Stimulated activated memory B cell treated with anti-CD40 and anti-IgM and Interleukin-4, amounts not matched to agents 10 μg/mL and 1 μg/mL and 100 μg/mL, for 72 hours (primary cell): ENCODE measurements around the gene OR6B3.

ENCODE experiments used
- ATAC-seq: fragments of 150-1000 bp; cut with Tn5 transposase; 2 replicates; pipeline ENCODE4 v1.10.0; 2021
- H3K27ac Mint-ChIP-seq: one replicate; pipeline ENCODE4 v1.8.0; 2022; ENCODE audit warnings: mild to moderate bottlenecking, mixed read lengths
- H3K27me3 Mint-ChIP-seq: one replicate; pipeline ENCODE4 v1.8.0; 2022; ENCODE audit warnings: mixed read lengths
- H3K36me3 Mint-ChIP-seq: one replicate; pipeline ENCODE4 v1.8.0; 2022; ENCODE audit warnings: mixed read lengths
- H3K4me1 Mint-ChIP-seq: one replicate; pipeline ENCODE4 v1.8.0; 2022; ENCODE audit warnings: mixed read lengths
- H3K4me3 Mint-ChIP-seq: one replicate; pipeline ENCODE4 v1.8.0; 2022; ENCODE audit warnings: mild to moderate bottlenecking, moderate library complexity, mixed read lengths
- H3K9me3 Mint-ChIP-seq: one replicate; pipeline ENCODE4 v1.8.0; 2022; ENCODE audit warnings: mixed read lengths

Gene OR6B3

DNA sequence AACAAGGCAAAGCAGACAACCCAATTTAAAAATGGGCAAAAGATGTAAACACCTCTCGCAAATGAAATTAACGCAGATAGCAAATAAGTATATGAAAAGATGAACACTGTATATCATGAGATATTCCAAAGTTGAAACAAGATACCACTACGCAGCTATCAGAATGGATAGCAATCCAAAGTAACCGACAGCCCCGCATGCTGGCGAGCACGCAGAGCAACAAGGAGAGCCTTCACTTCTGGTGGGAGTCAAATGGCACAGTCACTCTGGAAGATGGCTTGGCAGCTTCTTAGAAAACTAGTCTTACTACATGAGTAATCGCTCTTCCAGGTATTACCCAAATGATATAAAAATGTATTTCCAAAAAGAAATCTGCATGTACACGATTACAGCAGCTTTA lies 29.5 kb downstream of the OR6B3 start:
- peaks cover 28% of the 10 kb centered on the region for H3K4me1 Mint-ChIP-seq
- peak overlapping the region; percentile 94 for H3K27ac Mint-ChIP-seq
- H3K9me3 Mint-ChIP-seq = no peaks in the 10 kb centered on the region
- peak overlapping the region; percentile 90 for H3K4me3 Mint-ChIP-seq
- H3K36me3 Mint-ChIP-seq = peaks cover 16% of the 10 kb centered on the region
- ATAC-seq = no peak
- H3K27me3 Mint-ChIP-seq = no peaks in the 10 kb centered on the region

DNA sequence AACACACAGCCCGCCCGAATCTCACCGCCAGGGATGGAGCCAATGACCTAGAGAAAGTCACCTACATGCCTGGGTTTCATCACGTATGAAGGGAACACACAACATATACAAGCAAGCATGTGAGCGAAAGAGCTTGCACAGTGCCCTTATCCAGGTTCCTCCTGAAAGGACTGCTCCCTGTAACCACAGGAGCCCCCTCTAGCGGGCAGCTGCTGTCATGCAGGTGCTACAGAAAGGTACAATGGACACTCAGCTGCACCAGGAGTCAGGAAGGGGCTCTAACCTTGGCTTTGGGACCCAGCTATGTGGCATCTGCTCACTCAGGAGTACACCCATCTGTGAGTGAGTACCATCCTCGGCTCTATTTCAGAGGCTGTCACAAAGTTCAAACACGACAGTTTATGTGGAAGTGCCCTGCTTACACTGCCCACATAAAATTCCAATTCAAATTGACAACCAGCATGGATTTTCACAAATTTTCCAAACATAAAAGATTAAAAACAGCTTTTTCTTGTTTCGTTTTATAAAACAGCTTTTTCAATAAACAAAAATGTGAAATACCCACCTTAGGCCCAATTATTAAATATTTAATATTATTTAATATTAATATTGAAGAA lies 31.7 kb downstream of the OR6B3 start:
- no peak overlapping the region for H3K4me3 Mint-ChIP-seq
- no peaks in the 10 kb centered on the region for H3K27me3 Mint-ChIP-seq
- H3K27ac Mint-ChIP-seq = no peak overlapping the region
- H3K9me3 Mint-ChIP-seq = no peaks in the 10 kb centered on the region
- peaks cover 38% of the 10 kb centered on the region for H3K36me3 Mint-ChIP-seq
- ATAC-seq = no peak
- H3K4me1 Mint-ChIP-seq = peaks cover 28% of the 10 kb centered on the region

DNA sequence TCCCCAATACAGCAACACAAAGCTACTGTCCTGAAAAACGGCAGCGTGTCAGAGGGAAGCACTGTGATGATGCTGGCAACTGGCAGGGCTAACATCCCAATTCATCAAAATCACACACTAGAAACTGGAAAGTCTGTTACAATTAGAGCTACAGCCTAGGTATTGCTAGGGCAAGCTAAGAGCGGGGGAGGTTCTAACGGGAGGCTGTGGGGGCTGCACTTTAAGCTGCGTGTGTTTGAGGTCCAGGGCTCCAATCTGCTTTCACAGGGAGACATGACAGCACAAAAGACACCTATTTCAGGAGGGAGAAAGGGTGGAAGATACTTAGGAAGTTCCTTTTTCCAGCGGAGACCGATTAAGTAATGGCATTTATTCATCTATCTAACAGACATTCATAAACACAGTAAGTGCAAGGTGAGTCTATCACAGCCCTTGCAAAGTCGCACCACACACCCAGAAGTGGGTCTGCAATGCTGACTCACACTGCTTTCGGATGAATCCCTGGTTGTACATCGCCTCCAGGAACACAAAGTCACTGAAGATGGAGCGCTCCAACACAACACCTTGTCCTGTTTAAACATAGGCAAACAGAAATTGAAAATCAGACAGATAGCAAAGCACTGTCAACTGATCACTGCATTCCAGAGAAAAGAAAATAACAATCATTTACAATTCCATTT lies 35.1 kb downstream of the OR6B3 start:
- Mint-ChIP-seq H3K4me3 (no peak overlapping the region), H3K9me3 (no peaks in the 10 kb centered on the region), H3K27ac (no peak overlapping the region), H3K36me3 (peaks cover 55% of the 10 kb centered on the region), H3K27me3 (no peaks in the 10 kb centered on the region), H3K4me1 (peaks cover 15% of the 10 kb centered on the region)
- ATAC-seq = no peak

DNA sequence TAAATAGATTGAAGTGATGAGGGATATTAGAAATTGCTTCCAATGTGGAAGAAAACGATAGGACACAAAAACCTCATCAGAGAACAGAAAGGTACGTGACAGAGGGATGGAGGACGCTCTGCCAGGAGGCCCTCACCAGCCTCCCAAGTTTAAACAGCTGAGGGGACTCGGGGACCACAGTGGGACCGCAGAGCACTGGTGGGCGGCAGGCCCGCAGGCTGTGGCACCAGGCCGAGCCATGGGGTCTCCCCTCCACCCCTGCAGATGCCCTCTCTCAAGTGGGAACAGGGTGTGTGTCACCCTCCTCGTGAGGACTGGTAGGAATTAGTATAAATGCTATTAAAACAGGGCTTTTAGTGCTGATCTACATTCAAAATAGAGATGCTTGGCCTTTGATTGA lies 39.0 kb downstream of the OR6B3 start:
- ATAC-seq = no peak
- no peaks in the 10 kb centered on the region for H3K27me3 Mint-ChIP-seq
- H3K27ac Mint-ChIP-seq = no peak overlapping the region
- H3K4me3 Mint-ChIP-seq = no peak overlapping the region
- H3K9me3 Mint-ChIP-seq = no peaks in the 10 kb centered on the region
- no peaks in the 10 kb centered on the region for H3K4me1 Mint-ChIP-seq
- H3K36me3 Mint-ChIP-seq = peaks cover 68% of the 10 kb centered on the region

DNA sequence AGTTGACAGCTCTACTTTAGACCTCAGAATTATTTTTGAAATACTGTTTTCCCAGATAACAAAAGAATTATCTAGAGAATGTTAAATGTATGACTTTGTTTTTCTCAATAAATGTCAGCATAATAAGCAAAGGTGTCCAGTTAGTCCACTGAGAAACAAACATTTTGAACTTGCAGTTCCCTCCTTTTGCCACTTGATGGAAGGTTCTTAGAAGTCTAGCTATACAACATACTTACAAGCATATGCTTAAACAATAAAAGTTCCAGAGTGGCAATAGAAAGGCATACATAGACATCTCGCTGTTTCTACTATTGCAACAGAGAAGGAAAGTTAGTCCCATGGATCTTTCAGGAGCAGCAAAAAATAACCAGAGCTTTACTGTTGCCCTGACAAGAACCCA lies 40.0 kb downstream of the OR6B3 start:
- ATAC-seq = no peak
- Mint-ChIP-seq H3K4me1 (no peaks in the 10 kb centered on the region), H3K36me3 (peaks cover 67% of the 10 kb centered on the region), H3K9me3 (no peaks in the 10 kb centered on the region), H3K27me3 (no peaks in the 10 kb centered on the region), H3K4me3 (no peak overlapping the region), H3K27ac (no peak overlapping the region)

DNA sequence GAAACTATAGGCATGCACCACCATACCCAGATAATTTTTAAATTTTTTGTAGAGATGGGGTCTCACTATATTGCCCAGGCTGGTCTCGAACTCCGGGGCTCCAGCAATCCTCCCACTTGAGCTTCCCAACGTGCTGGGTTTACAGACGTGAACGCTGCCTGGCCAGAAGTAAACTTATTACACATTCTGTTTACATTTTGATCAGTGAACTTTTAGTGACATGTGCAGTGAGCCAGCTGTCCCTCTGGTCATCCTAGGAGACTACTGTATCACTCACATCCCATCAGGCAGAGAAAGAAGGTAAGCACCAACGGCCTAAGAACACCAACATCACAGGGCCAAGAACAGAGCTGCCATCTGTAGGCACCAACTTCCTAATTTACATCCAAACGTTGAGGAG lies 50.3 kb downstream of the OR6B3 start:
- no peaks in the 10 kb centered on the region for H3K4me1 Mint-ChIP-seq
- H3K36me3 Mint-ChIP-seq = peaks cover 80% of the 10 kb centered on the region
- H3K27ac Mint-ChIP-seq = no peak overlapping the region
- ATAC-seq = no peak
- no peak overlapping the region for H3K4me3 Mint-ChIP-seq
- H3K27me3 Mint-ChIP-seq = no peaks in the 10 kb centered on the region
- H3K9me3 Mint-ChIP-seq = no peaks in the 10 kb centered on the region

DNA sequence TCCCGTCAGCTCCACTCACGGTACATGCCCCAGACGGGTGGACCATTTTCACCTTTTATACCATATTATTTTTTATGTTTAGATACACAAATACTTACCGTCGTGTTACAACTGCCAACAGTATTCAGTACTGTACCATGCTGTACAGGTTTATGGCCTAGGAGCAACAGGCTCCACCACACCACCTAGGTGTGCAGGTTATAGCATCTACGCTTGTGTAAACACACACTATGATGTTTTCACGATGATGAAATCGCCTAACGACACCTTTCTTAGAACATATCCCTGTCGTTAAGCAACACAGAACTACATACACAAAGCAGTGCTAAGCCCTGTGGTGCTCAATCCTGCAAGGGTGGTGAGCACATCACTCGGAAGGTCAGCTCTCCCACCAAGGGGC lies 52.6 kb downstream of the OR6B3 start:
- Mint-ChIP-seq H3K9me3 (no peaks in the 10 kb centered on the region), H3K4me3 (no peak overlapping the region), H3K27ac (no peak overlapping the region), H3K36me3 (peaks cover 76% of the 10 kb centered on the region), H3K4me1 (no peaks in the 10 kb centered on the region), H3K27me3 (no peaks in the 10 kb centered on the region)
- ATAC-seq = no peak

DNA sequence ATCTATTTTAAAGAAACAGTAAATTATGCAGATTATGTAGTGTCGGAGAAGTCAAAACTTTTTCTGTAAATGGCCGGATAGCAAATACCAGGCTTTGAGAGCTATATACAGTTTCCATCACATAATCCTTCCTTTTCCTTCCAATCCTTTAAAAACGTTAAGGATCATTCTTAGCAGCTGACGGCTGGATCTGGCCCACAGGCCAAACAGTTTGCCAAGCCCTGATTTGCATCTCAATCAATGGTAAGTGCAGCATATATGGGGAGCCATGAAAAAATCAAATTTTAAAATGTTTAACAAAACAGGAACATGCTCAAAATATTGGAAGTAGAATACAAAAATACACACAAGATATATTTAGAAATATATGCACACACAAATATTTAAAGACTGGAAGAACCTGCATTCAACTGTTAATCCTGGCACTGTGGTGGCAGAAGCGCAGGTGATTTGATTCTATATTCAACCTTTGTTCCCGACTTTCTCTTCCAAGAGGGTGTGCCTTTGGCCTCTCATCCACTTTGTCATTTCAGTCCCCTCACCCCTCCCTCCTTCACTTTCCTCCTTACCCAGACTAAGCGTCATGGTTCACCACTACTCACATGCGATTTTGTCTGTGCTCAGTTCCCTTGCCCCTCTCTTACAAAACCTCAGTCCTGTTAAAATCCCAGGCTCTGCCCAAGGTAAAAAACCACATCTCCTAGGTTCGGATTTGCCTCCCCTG lies 55.5 kb downstream of the OR6B3 start:
- Mint-ChIP-seq H3K27ac (no peak overlapping the region), H3K36me3 (peaks cover 79% of the 10 kb centered on the region), H3K9me3 (no peaks in the 10 kb centered on the region), H3K4me1 (no peaks in the 10 kb centered on the region), H3K4me3 (no peak overlapping the region), H3K27me3 (no peaks in the 10 kb centered on the region)
- ATAC-seq = no peak
